Measurements from ENCODE around the gene RNF115.
"Not testable (repeated sequence)": the region's sequence is repeated elsewhere in the genome, so short reads cannot be mapped to it uniquely, and the experiment has no call there.

DNA sequence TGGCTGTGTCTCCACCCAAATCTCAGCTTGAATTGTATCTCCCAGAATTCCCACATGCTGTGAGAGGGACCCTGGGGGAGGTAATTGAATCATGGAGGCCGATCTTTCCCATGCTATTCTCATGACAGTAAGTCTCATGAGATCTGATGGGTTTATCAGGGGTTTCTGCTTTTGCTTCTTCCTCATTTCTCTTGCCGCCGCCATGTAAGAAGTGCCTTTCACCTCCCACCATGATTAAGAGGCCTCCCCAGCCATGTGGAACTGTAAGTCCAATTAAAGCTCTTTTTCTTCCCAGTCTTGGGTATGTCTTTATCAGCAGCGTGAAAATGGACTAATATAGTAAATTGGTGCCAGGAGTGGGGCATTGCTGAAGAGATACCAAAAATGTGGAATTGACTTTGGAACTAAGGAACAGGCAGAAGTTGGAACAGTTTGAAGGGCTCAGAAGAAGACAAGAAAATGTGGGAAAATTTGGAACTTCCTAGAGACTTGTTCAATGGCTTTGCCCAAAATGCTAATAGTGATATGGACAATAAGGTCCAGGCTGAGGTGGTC lies 63.4 kb downstream of the RNF115 start:
- TF ChIP-seq, protein P1, sequence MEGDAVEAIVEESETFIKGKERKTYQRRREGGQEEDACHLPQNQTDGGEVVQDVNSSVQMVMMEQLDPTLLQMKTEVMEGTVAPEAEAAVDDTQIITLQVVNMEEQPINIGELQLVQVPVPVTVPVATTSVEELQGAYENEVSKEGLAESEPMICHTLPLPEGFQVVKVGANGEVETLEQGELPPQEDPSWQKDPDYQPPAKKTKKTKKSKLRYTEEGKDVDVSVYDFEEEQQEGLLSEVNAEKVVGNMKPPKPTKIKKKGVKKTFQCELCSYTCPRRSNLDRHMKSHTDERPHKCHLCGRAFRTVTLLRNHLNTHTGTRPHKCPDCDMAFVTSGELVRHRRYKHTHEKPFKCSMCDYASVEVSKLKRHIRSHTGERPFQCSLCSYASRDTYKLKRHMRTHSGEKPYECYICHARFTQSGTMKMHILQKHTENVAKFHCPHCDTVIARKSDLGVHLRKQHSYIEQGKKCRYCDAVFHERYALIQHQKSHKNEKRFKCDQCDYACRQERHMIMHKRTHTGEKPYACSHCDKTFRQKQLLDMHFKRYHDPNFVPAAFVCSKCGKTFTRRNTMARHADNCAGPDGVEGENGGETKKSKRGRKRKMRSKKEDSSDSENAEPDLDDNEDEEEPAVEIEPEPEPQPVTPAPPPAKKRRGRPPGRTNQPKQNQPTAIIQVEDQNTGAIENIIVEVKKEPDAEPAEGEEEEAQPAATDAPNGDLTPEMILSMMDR (IDR thresholded peaks at IDR 0.05; ENCODE audit: insufficient read depth, low read length) = not testable (repeated sequence)
- not testable (repeated sequence) for TF ChIP-seq POLR2AphosphoS5, GABPA (IDR thresholded peaks at IDR 0.05; ENCODE audit: low read depth)
- TF ChIP-seq, protein P2, sequence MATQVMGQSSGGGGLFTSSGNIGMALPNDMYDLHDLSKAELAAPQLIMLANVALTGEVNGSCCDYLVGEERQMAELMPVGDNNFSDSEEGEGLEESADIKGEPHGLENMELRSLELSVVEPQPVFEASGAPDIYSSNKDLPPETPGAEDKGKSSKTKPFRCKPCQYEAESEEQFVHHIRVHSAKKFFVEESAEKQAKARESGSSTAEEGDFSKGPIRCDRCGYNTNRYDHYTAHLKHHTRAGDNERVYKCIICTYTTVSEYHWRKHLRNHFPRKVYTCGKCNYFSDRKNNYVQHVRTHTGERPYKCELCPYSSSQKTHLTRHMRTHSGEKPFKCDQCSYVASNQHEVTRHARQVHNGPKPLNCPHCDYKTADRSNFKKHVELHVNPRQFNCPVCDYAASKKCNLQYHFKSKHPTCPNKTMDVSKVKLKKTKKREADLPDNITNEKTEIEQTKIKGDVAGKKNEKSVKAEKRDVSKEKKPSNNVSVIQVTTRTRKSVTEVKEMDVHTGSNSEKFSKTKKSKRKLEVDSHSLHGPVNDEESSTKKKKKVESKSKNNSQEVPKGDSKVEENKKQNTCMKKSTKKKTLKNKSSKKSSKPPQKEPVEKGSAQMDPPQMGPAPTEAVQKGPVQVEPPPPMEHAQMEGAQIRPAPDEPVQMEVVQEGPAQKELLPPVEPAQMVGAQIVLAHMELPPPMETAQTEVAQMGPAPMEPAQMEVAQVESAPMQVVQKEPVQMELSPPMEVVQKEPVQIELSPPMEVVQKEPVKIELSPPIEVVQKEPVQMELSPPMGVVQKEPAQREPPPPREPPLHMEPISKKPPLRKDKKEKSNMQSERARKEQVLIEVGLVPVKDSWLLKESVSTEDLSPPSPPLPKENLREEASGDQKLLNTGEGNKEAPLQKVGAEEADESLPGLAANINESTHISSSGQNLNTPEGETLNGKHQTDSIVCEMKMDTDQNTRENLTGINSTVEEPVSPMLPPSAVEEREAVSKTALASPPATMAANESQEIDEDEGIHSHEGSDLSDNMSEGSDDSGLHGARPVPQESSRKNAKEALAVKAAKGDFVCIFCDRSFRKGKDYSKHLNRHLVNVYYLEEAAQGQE (IDR thresholded peaks at IDR 0.05; ENCODE audit: insufficient replicate concordance, low read depth) = not testable (repeated sequence)

Measured in HL-60 (cell line).